ENCODE results near the gene FLNB.

- TF ChIP-seq TAF1 (IDR thresholded peaks at IDR 0.05; ENCODE audit: low read depth, low read length) (no peak), POLR2A (IDR thresholded peaks at IDR 0.05; ENCODE audit: low read depth, low read length) (no peak), POLR2AphosphoS5 (IDR thresholded peaks at IDR 0.05; ENCODE audit: low read depth, low read length) (no peak), PAX5 (IDR thresholded peaks at IDR 0.05; ENCODE audit: insufficient read depth, low read length, severe bottlenecking) (no peak)
These were observed 195.3 kb downstream of the FLNB start for GRCh38 chr3:58203541-58203940.

Measured in GM12891 (cell line).